ENCODE results near the gene FKBP1A. TPM values are rescaled to one million over a fixed set of nuclear protein-coding genes. Genes with fewer than 3 reads are reported as not detected.

FKBP1A gene
- total RNA-seq, 1 donor from 2014 or later: 187 TPM

DNA sequence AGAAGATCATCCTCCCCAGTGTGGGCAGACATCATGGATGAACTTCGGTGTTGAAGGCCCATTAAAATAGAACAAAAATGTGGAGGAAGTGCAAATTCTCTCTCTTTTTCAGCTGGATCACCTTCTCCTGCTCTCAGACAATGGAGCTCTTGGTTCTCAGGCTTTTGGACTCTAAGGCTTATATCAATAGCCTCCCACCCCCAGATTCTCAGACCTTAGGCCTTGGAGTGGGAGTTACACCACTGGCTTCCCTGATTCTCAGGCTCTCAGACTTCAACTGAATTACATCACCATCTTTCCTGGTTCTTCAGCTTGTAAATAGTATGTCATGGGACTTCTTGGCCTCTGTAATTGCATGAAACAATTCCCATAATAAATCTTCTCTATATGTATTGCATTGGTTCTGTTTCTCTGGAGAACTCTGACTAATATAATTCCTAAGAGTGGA is 37.2 kb upstream of the FKBP1A start:
- no peak overlapping the region for H3K27ac Mint-ChIP-seq (ENCODE audit: unreplicated experiment)
- DNase-seq (ENCODE audit: extremely low spot score, unreplicated experiment): no peak
- TF ChIP-seq, protein P1, sequence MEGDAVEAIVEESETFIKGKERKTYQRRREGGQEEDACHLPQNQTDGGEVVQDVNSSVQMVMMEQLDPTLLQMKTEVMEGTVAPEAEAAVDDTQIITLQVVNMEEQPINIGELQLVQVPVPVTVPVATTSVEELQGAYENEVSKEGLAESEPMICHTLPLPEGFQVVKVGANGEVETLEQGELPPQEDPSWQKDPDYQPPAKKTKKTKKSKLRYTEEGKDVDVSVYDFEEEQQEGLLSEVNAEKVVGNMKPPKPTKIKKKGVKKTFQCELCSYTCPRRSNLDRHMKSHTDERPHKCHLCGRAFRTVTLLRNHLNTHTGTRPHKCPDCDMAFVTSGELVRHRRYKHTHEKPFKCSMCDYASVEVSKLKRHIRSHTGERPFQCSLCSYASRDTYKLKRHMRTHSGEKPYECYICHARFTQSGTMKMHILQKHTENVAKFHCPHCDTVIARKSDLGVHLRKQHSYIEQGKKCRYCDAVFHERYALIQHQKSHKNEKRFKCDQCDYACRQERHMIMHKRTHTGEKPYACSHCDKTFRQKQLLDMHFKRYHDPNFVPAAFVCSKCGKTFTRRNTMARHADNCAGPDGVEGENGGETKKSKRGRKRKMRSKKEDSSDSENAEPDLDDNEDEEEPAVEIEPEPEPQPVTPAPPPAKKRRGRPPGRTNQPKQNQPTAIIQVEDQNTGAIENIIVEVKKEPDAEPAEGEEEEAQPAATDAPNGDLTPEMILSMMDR (IDR thresholded peaks at IDR 0.05): no peak
- H3K4me3 Mint-ChIP-seq (ENCODE audit: unreplicated experiment): no peak overlapping the region
- H3K4me1 Mint-ChIP-seq (ENCODE audit: unreplicated experiment): peaks cover 12% of the 10 kb centered on the region
- H3K9me3 Mint-ChIP-seq (ENCODE audit: unreplicated experiment): no peaks in the 10 kb centered on the region
- H3K36me3 Mint-ChIP-seq (ENCODE audit: unreplicated experiment): no peaks in the 10 kb centered on the region
- peaks cover 8% of the 10 kb centered on the region for H3K27me3 Mint-ChIP-seq (ENCODE audit: unreplicated experiment)

DNA sequence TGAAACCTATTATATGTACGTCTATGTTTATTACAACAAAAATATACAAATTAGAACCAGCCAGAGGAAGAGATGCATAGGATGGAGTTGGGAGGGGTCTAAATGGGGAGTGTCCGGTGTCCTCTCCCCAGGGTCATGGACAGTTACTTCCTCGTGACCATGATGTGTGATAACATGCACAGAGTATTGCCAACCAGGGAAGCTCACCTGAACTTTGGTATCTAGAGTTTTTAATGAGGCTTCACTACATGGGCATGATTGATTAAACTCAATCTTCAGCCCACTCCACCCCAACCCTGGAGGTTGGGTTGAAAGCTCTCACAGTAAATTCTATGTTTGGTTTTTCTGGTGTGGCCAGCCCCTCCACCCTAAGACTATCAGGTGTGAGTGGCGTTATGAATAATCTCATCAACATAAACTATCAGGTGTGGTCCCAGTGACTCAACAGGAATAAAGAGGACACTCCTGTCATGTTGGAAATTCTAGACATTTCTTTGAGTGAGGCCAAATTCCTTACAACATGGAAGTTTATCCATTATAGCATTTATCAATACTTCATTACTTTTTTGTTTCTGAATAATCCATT is 36.4 kb upstream of the FKBP1A start:
- H3K4me3 Mint-ChIP-seq (ENCODE audit: unreplicated experiment): no peak overlapping the region
- H3K9me3 Mint-ChIP-seq (ENCODE audit: unreplicated experiment): no peaks in the 10 kb centered on the region
- H3K27ac Mint-ChIP-seq (ENCODE audit: unreplicated experiment): no peak overlapping the region
- H3K4me1 Mint-ChIP-seq (ENCODE audit: unreplicated experiment): peaks cover 9% of the 10 kb centered on the region
- TF ChIP-seq, protein P1 (IDR thresholded peaks at IDR 0.05): no peak
- no peaks in the 10 kb centered on the region for H3K36me3 Mint-ChIP-seq (ENCODE audit: unreplicated experiment)
- peaks cover 8% of the 10 kb centered on the region for H3K27me3 Mint-ChIP-seq (ENCODE audit: unreplicated experiment)
- DNase-seq (ENCODE audit: extremely low spot score, unreplicated experiment): no peak

DNA sequence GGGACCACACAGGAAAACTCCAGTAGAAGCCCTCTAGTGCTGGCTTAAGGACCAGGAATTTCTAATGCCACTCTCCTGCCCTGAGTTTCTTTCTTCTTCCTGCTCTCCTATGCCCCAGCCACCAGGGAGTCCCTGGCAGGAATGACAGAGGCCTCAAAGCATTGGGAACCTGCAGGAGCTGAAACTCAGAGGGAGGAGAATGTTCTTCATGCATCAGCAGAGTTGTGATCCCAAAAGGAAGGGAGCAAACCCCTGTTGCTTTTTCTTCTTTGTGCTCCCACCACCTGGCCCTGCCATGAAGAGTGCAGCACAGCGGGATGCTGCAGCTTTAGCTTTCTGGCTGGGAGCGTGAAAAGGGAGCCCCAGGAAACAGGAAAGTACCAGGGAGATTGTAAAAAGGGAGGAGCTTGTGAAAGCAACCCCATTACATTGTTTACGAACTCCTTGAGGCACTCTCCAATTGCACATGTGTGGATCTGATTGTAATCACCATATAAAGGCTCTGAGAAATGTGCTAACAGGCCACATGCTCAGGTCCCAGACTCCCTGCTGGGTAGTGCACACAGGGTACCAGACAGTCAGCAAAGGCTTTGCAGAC is 34.7 kb upstream of the FKBP1A start:
- Mint-ChIP-seq H3K27ac (ENCODE audit: unreplicated experiment) (no peak overlapping the region), H3K4me1 (ENCODE audit: unreplicated experiment) (peaks cover 9% of the 10 kb centered on the region), H3K36me3 (ENCODE audit: unreplicated experiment) (no peaks in the 10 kb centered on the region), H3K4me3 (ENCODE audit: unreplicated experiment) (no peak overlapping the region), H3K9me3 (ENCODE audit: unreplicated experiment) (no peaks in the 10 kb centered on the region), H3K27me3 (ENCODE audit: unreplicated experiment) (peaks cover 8% of the 10 kb centered on the region)
- TF ChIP-seq, protein P1 (IDR thresholded peaks at IDR 0.05): no peak
- DNase-seq (ENCODE audit: extremely low spot score, unreplicated experiment): no peak

DNA sequence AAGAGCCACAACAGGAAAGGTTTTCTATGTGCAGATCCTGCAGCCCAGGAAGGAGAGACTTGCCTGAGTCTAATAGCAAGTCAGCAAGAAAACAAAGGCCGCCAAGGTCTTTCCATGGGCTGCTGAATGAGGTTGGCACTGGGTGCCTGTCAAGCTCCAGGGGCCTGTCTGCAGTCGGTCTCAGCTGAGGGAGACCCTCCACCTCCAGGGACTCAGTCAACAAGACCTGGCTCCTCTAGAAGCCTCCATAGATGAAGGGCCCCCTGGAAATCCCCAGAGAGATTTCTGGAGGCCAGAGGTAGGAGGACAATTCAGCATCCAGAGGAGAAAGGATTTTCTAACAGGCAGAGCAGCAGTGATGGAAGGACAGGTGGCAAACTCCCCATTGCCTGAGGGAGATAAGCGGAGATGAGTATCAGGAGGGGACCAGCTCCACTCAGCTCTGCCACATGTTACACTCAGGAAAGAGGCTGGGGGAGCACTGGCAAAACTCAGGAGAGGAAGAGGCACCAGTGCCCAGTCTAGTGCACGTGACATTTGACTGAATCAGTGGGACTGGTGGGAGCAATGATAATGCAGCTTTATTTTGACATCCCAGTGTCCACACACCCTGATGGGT is 33.5 kb upstream of the FKBP1A start:
- TF ChIP-seq, protein P1 (IDR thresholded peaks at IDR 0.05): no peak
- Mint-ChIP-seq H3K27me3 (ENCODE audit: unreplicated experiment) (no peaks in the 10 kb centered on the region), H3K36me3 (ENCODE audit: unreplicated experiment) (no peaks in the 10 kb centered on the region), H3K4me3 (ENCODE audit: unreplicated experiment) (no peak overlapping the region), H3K9me3 (ENCODE audit: unreplicated experiment) (no peaks in the 10 kb centered on the region), H3K4me1 (ENCODE audit: unreplicated experiment) (peaks cover 9% of the 10 kb centered on the region), H3K27ac (ENCODE audit: unreplicated experiment) (no peak overlapping the region)
- peak; percentile 66 for DNase-seq (ENCODE audit: extremely low spot score, unreplicated experiment)

DNA sequence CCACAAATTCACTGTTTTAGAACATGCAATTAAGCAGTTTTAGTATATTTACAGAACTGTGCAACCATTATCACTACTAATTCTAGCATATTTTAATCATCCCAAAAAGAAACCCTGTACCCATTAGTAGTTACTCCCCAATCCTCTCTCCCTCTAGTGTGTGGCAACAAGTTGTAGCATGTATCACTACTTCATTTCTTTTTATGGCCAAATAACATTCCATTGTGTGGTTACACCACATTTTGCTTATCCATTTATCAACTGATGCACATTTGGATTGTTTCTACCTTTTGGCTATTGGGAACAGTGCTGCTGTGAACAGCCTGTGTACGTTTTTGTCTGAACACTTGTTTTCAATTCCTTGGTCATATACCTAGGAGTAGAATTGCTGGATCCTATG is 31.5 kb upstream of the FKBP1A start:
- Mint-ChIP-seq H3K4me3 (ENCODE audit: unreplicated experiment) (no peak overlapping the region), H3K9me3 (ENCODE audit: unreplicated experiment) (peaks cover 14% of the 10 kb centered on the region), H3K36me3 (ENCODE audit: unreplicated experiment) (no peaks in the 10 kb centered on the region), H3K27me3 (ENCODE audit: unreplicated experiment) (no peaks in the 10 kb centered on the region), H3K4me1 (ENCODE audit: unreplicated experiment) (peaks cover 9% of the 10 kb centered on the region), H3K27ac (ENCODE audit: unreplicated experiment) (no peak overlapping the region)
- TF ChIP-seq, protein P1 (IDR thresholded peaks at IDR 0.05): no peak
- DNase-seq (ENCODE audit: extremely low spot score, unreplicated experiment): no peak
